HG03520 (cell line): ENCODE data around the gene TBPL2.
"Not testable (repeated sequence)": the region's sequence is repeated elsewhere in the genome, so short reads cannot be mapped to it uniquely, and the experiment has no call there.

Source experiments
- ATAC-seq: cut with Tn5 transposase; IDR thresholded peaks from one replicate; pipeline ENCODE4 v1.9.1; 2021; ENCODE audit warnings: mild to moderate bottlenecking, moderate library complexity; ENCODE audit not compliant: unreplicated experiment

TBPL2 gene

DNA sequence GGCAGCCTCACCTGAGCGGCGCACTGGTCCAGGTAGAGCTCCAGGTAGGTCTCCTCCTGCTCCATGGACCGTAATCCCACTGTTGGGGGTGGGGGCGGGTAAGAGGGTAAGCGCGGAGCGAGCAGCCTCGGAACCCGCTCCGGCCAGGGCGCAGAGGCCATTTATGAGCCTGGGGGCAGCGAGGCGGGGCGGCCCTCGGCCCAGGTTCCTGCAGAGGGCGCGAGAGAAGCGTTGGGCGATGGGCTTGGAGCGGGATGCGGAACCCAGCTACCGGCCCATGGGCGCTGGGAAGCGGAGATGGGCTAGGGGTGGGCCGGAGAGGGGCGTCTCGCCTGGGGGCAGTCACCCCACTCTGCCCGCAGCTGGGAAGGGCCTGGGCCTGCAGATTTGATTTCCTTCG lies at the start of gene TBPL2:
Gene TBPL2, minus strand, starts transcription at position 232 of the 400 bp plus-strand sequence. Its CDS starts 167 bp downstream, at position 65.
- ATAC-seq, result no peak

DNA sequence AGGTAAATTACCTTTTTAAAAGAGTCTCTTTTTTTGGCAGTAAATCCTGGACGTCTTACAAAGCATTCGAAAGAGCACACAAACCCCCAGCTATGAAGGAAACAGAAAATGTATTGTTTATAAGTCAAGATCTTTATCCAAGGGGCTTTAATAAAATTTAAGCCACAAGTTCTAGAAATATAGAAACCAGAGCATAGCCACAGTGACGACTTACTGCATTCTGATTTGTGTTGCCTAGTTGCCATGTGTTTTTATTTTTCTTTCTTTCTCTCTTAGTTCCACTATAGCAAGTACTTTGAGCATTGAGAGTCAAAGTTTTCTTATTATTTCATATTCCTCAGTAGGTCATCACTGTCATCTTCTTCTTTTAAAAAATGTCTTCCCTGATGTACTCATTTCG lies 47.8 kb upstream of the TBPL2 start:
- ATAC-seq, result no peak

DNA sequence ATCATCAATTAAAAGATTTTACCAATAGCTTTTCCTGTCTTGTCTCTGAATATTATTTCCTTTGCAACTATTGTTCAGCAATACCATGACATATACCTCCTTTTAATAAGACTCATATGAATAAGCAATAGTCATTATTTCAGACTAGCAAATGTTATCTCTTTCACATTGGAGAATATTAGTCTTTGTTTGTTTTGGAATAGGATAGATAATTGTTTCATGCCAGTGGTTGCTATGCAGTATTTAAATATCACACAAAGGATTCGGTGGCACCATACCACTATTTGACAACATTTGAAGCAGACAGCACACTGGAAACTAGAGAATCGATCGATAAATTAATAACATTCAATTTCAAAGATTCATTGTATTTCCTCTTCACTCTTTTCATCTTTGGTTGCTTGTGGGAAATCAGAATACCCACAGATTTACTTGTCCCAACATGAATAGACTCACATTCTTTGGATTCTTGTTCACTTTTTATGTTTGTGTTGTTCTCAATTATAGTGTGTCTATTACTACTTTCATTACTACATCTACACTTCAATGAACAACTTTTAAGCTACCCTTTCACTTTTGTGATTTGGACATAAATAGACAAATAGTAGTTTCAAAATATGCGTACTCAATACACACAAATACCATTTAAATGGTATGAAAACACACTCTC lies 42.7 kb upstream of the TBPL2 start:
- no peak for ATAC-seq

DNA sequence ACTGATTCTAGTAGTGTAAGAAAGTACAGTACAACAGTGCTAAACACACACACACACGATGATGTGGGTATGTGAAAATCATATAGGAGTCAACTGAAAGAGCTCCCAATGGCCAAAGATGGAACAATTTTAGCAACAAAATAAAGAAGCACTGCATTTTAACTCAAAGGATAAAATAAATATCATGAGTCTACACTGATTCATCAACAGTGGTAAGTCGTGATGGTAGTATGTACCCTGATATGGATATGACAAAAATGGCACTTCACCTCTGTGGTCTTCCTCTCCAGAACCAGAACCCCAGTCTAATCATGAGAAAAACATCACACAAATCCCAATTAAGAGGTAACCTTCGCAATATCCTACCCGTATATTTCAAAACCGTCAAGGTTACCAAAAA lies 41.4 kb upstream of the TBPL2 start:
- no peak for ATAC-seq

DNA sequence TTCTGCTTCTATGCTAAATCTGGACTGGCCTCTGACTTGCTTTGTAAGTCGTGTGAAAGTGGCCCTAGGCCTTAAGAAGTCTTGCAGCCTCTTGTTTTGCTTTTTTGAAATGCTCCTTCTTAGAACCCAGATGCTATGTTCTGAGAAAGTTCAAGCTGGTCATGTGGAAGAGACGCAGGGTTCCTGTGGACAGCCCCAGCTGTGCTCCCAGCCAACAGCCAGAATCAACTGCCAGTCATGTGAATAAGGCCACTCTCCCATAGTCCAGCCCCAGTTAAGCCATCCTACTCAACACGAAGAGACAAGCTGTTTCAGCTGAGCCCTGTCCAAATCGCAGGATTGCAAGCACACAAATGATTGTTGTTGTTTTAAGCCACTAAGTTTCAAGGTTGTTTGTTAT lies 37.3 kb upstream of the TBPL2 start:
- ATAC-seq, result no peak

DNA sequence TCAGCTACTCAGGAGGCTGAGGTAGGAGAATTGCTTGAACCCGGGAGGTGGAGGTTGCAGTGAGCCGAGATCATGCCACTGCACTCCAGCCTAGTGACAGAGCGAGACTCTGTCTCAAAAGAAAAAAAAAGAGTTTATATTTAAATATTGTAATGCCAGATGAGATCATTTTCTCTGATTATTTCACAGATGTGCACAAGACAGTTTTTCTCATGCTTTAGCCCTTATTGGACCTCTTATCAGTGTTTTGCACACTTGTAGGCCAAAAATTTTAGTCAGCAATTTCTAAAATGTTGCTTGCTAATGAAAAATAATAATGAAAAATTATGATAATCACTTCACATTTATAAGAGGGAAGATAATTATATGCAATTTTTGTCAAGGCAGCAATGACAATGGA lies 36.0 kb upstream of the TBPL2 start:
- not testable (repeated sequence) for ATAC-seq

DNA sequence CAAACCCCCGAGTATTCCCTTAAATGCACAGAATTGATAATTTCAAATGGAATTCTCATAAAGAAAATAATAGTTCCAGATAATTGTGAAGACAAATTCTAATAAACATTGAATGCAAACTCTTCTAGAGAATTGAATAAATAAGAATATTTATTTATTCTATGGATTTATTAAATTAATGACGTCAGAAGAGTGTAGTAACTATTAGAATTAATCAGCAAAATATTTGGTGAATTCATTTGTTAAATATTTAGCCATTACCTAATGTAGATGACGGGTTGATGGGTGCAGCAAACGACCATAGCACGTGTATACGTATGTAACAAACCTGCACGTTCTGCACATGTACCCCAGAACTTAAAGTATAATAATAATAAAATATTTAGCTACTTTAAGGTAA lies 33.4 kb upstream of the TBPL2 start:
- no peak for ATAC-seq

DNA sequence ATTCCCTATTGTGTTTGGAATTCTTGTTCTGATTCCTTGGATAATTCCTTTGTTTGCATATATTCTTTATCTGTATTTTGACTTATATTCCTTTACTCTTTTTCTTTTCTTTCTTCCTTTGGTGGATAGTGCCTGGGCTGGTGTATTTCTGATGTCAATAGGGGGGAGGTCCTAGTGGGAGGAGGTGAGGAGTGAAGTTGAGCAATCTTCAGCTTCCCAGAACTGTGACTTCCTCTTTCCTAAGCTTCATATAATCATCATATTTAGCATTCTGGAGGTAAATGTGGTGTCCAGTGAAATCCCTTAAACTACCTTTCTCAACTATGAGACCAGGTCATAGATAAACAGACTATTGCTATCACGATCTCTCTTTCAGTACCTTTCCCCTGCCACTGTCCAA lies 29.6 kb upstream of the TBPL2 start:
- ATAC-seq, result no peak

DNA sequence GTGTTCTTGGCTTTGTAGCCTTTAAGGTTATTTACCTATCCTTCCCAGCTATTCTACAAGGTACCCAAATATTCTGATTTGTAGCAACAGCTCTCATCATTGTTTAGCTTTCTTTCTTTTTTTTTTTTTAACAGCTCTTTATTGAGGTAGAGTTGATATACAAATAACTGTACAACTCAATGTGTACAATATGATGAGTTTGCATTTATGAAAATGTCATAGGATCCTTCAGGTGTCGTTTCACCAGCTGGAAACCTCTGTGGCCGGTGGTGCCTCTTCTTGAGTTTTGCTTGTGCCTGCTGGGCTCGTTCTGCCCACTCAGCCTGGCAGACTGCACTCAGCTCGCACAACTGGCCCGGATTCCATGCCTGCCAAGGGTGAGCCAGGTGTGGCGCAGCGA lies 26.9 kb upstream of the TBPL2 start:
- ATAC-seq, result no peak

DNA sequence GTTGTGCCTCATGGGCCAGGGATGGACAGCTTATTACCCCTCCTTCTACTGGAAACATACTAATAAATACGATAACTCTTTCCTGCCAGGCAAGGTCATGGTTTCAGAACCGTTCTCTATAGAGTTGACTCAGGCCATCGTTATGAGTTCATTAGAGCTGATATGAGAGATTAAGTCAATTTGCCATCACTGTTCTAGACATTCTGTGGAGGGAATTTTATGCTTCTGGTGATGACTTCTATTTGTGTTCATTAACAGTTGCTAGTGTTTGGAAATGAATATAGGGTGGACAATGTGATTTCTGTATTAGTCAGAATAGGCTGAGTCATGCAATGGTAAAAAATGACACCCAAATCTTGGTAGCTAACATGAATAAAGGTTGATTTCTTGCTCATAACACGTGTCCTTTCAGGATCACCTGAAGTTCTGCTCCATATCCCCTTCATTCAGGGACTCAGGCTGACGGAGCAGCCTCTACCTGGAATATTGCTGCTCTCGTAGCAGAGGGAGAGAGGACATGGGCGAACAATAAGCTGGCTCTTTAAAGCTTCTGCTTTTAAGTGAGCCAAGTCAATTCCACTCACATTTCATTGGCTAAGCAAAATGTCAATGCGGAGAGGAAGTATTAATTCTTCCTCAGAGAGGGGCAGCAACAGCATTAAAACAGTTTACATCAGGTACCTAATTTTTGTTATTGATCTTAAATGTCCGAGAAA lies 18.5 kb upstream of the TBPL2 start:
- peak; percentile 74 for ATAC-seq

DNA sequence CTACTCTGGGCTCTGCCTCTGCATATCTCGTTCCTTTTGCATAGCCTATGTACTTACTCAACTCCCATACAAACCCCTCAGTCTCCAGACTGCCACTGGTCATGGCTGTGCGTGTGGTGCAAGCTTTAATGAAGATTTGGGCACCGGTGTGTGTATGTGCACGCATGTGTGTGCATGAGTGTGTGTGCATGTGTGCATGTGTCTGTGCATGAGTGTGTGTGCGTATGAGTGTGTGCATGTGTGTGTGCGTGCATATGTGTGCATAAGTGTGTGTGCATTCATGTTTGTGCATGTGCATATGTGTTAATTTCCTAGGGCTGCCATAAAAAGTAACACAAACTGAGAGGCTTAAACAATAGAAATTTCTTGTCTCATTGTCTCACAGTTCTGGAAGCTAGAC lies 17.1 kb upstream of the TBPL2 start:
- ATAC-seq, result no peak

DNA sequence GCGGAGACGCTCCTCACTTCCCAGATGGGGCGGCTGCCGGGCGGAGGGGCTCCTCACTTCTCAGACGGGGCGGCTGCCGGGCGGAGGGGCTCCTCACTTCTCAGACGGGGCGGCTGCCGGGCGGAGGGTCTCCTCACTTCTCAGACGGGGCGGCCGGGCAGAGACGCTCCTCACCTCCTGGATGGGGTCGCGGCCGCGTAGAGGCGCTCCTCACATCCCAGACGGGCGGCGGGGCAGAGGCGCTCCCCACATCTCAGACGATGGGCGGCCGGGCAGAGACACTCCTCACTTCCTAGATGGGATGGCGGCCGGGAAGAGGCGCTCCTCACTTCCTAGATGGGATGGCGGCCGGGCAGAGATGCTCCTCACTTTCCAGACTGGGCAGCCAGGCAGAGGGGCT lies 16.0 kb upstream of the TBPL2 start:
- ATAC-seq, result not testable (repeated sequence)

DNA sequence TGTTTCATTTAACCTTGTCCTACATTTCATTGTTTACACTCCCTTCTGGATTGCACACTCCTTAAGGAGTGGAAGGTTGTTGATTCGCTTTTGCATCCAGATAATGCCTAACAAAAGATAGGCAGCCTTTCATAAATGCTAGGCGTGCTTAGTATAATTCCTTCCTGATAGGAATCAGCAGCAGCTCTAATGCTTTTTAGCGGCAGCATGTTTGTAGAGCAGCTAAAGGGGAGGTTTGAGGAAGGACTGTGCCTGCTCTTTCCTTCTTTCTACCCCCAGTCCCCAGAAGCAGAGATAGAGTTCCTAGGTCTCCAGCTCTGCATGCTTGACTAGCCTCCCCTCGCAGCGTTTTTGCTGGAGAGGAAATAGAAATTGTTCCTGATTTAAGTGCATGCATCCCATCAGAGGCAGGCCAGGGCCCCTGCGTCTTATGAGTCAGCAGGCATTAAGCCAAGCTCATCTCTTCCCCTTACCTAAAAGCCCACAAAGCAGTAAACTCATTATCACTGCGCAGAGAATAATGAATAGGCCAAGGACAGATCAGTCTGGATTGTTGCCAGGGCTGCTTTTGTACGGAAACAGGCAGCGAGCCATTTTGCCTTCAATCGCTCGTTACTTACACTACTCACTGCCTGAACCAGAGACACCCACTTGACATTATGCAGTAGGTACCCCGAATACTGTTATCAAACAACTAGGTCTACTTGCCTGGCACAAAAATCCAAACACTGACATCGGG lies 14.0 kb upstream of the TBPL2 start:
- ATAC-seq, result no peak

DNA sequence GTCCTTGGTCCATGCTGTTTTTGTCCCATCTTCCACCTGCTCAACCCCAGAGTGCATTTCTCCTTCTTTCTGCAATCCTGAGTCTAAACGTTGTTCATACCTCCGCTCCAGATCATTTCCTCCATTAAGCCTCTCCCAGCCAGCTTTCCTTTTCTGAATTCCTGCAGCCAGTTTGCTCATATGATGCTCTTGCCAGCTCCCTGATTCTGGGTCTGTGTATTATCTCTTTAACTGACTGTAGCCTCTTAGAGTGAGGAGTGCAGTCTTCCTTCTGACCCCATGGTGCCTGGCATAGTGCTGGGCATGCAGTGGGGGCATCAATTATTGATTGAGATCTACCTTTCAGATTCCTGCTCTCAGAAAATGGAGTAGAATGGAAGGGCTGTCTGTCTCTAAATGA lies 11.5 kb upstream of the TBPL2 start:
- ATAC-seq, result no peak

DNA sequence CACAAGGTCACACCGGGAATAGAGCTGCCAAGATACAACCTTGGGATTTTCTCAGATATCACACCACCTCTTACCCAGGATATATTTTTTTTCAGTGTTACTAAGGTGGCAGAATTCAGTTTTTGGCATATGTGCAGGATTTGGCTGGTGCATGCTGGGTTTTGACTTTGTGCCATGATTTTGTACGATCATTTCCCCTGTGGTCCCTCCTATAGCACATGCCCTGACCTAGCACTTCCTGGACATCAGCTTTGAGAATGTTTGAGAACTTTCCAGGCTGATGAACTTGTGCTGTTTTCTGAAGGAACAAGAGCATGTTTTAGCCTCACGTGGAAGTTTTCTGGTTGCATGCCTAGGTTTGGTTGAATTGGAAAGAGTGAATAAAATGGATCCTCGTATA lies 11.0 kb upstream of the TBPL2 start:
- no peak for ATAC-seq

DNA sequence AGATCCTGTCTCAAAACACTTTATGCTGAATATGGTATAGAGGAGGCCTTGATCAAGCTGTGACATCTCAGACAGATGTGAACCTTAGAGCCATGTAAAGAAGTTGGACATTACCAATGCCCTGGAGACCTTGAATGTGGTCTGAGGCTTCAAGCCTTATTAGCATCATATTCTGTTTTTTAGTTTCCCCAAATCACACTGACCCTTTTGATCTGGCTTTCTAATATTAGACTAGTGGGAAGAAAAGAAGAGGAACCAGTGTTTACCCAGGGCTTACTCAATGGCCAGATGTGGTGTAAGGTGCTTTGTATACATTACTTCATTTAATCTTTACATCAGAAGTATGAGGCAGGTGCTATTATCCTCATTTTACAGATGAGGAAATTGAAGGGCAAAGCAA lies 10.6 kb upstream of the TBPL2 start:
- no peak for ATAC-seq

DNA sequence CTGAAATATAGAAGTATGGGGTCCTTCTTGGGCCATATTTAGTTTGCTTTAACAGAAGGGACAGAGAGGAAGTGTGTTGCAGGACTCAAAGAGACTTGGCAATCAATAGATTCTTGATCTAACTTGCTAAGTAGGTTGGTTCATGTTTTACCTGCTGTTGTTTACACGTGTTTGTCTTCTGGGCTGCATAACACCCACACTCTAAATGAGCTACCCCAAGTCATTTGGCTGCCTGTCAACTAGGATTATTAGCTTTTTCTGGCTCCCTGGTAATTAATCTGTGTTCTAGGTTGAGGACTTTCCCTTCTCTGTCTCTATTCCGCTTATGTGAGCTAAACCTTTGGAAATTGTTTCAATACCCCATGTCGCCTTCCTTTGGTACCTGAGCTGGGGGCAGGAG lies 10.1 kb upstream of the TBPL2 start:
- no peak for ATAC-seq

DNA sequence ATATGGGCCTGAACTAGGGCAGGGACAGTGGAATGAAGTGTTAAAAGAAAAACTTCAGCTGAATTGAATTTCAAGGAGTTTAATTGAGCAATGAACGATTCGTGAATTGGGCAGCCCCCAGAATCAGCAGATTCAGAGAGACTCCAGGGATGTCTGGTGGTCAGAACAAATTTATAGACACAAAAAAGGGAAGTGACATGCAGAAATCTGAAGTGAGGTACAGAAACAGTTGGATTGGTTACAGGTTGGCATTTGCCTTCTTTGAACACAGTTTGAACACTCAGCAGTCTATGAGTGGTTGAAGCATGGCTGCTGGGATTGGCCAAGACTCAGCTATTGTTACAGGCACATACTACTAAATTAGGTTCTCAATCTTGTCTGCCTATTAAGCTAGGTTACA lies 9.7 kb upstream of the TBPL2 start:
- ATAC-seq, result no peak

DNA sequence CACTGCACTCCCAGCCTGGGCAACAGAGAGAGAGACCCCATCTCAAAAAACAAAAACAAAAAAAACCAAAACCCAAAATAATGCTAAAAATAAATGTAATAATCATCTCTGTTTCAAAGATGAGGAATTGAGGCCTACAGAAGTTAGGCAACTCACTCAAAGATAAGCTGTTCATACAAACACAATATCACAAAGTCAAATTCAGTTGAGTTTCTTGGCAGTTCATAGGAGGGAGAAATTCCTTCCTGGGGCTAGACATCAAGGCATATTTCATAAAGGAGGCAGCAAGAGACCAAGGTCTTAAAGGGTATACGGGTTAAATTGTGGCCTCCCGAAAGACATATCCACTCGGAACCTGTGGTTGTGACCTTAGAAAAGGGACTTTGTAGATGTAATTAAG lies 8.7 kb upstream of the TBPL2 start:
- ATAC-seq, result no peak

DNA sequence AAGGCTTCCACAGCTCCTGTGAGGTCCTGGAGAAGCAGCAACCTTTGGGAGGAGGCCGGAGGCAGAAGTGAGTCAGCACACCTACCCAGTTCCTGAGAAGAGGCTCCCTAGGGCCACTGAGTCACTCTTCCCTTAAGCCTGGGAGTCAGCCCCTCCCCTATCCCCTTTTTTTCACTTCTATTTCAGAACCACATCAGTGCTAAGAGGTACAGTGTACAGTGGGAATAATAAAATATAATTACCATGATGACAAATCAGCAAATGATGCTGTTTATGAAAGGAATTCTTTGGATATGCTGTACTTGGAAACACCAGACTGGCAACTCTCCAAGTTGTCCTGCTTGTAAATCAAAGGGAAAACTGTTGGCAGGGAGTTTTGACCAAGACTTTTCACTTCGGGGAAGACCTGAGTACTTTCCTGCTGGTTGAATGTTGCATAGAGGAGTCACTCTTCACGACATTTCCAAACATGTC lies 7.8 kb upstream of the TBPL2 start:
- no peak for ATAC-seq

DNA sequence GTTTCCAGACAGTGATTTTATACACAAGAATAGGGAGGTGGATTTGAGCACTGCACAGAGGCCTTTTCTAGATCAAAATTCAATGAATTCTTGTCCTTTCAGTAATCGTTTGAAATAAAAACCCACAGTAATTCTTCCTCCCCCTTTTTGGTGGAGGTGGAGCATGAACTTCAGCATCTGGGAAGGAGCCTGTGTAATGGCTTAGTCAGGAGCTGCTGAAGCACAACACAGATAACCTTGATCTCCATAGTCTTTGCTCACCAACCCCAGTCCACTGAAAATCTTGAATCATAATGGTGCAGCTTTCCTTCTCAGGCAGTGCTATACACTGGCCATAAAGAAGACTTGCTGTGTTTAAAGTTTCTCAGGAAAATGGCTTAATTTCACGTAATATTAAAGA lies 6.4 kb upstream of the TBPL2 start:
- no peak for ATAC-seq

DNA sequence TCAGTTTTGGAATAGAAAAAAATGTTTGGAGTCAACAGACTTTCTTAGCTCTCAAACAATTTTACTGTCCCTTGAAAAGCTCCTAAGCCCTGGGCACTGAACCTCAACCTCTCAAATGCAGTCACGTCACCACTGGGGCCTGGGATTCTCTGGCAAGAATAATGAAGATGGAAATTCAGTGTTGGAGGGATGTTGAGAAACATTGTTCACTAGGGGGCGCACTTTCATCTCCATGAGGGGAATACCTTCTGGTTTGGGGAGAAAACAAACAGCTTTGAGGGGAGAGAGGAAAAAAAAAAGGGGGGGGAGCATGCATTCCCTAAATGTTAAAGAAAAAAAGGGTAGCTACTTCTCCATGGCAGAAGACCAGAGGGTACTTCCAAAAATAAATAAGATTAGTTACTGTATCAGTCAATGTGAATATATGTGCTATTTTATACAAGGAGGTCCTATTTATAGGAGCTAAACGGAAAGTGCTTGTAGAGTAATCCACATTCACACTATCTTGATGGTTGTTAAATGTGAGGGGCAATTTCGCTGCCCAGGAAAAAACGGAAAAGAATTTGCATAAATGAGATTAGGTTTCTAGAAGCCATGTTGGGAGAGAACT lies 5.8 kb upstream of the TBPL2 start:
- ATAC-seq, result no peak
